Activated CD4-positive, alpha-beta T cell treated with anti-CD3 and anti-CD28 coated beads, Interleukin-2, amount 50 U/mL, for 48 hours (primary cell): ENCODE data around the gene KRT33A.
"Not testable (repeated sequence)": the region's sequence is repeated elsewhere in the genome, so short reads cannot be mapped to it uniquely, and the experiment has no call there.

Source experiments
- DNase-seq, 2 experiments: peaks; one replicate each; pipeline ENCODE4 v3.0.0-alpha.2; 2020

The KRT33A gene

GRCh38 chr17:41360296-41360995 is 9.8 kb upstream of the KRT33A start:
- no peak for DNase-seq

- DNase-seq: no peak
These were observed 3.9 kb upstream of the KRT33A start for GRCh38 chr17:41354536-41354935.

- DNase-seq: no peak
These were observed 2.2 kb upstream of the KRT33A start for GRCh38 chr17:41352597-41353366.

- no peak for DNase-seq
These were observed 549 bp upstream of the KRT33A start for GRCh38 chr17:41351177-41351576.

GRCh38 chr17:41347869-41348760 is 2.5 kb downstream of the KRT33A start:
- no peak for DNase-seq

GRCh38 chr17:41346421-41346820 is 4.2 kb downstream of the KRT33A start:
- DNase-seq: not testable (repeated sequence)

- no peak for DNase-seq
These were observed 4.6 kb downstream of the KRT33A start for GRCh38 chr17:41345992-41346391.

- no peak for DNase-seq
These were observed 7.6 kb downstream of the KRT33A start for GRCh38 chr17:41343029-41343428.

- DNase-seq: peak; percentile 45 to 57
These were observed 9.4 kb downstream of the KRT33A start for GRCh38 chr17:41340934-41341861.

GRCh38 chr17:41340494-41340893 is 10.1 kb downstream of the KRT33A start:
- DNase-seq: no peak

GRCh38 chr17:41339571-41340172 is 11.0 kb downstream of the KRT33A start:
- no peak for DNase-seq

GRCh38 chr17:41338961-41339485 is 11.6 kb downstream of the KRT33A start:
- no peak for DNase-seq

GRCh38 chr17:41335747-41336146 is 14.9 kb downstream of the KRT33A start:
- DNase-seq: no peak

GRCh38 chr17:41334385-41335305 is 16.0 kb downstream of the KRT33A start:
- DNase-seq: no peak

GRCh38 chr17:41333836-41334235 is 16.8 kb downstream of the KRT33A start:
- DNase-seq: no peak

- DNase-seq: no peak
These were observed 17.5 kb downstream of the KRT33A start for GRCh38 chr17:41333098-41333497.

- no peak for DNase-seq
These were observed 18.4 kb downstream of the KRT33A start for GRCh38 chr17:41332239-41332638.

GRCh38 chr17:41331606-41332005 is 19.0 kb downstream of the KRT33A start:
- DNase-seq: no peak

- DNase-seq: peak; percentile 29 to 48
These were observed 21.2 kb downstream of the KRT33A start for GRCh38 chr17:41329279-41329948.

GRCh38 chr17:41328207-41328606 is 22.4 kb downstream of the KRT33A start:
- DNase-seq: no peak
